Measurements from ENCODE around the gene ITGAL. TPM values are rescaled to one million over a fixed set of nuclear protein-coding genes. Genes with fewer than 3 reads are reported as not detected.

Gene ITGAL
- total and polyA plus RNA-seq, 2 of the 8 experiments (the other 6 are each of a cell fraction or from before 2014, with no cell fraction given) = not detected

DNA sequence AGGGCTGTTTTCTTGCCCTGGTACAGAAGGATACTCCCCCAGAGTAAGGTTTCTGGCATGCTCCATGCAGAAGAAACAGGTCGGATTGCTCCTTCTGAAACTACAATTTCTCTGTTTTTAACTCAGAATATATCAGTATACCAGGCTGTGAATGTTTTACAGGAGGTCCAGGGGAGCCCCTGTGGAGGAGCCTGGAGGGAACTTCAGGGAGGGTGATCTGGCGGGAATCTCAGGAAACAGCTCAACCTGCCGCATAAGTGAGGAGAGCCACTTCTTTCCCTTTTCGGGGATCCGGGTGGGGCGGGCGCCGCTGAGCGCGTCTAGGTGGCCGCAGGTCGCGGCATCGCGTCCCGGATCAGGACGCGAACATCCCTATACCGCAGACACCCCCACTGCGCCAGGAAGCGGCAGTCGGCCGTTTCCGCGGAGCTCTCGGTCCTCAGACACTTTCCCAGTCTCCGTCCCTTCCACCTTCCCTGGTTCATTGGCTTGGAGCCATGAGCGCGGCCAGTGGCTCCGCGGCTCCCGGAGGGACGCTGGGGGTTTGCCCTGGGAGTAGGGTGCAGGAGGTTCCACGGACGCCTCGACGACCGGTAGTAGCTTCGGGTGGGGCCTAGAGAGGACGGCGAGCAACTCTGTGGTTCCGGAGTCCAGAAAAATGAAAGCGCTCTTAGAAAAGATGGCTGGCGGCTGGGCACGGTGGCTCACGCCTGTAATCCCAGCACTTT is 88.7 kb downstream of the ITGAL start (continued):
- TF ChIP-seq SP2 (IDR thresholded peaks at IDR 0.05; ENCODE audit: low read length) (no peak), HDAC2 (IDR thresholded peaks at IDR 0.05; ENCODE audit: borderline replicate concordance in 1 of 2, low read depth in 2 of 2, low read length in 2 of 2) (no peak), EP300 (IDR thresholded peaks at IDR 0.05; ENCODE audit: borderline replicate concordance in 1 of 2, low read depth in 2 of 2, low read length in 2 of 2) (no peak), KDM1A (IDR thresholded peaks at IDR 0.05; ENCODE audit: borderline replicate concordance, low read length) (no peak), JUN (IDR thresholded peaks at IDR 0.05; ENCODE audit: low read depth, low read length) (no peak), TCF12 (IDR thresholded peaks at IDR 0.05; ENCODE audit: low read depth, low read length) (no peak), CHD2 (IDR thresholded peaks at IDR 0.05; ENCODE audit: low read length) (no peak), ASH2L (IDR thresholded peaks at IDR 0.05; ENCODE audit: low read length) (peak; percentile 53), PHF8 (conservative IDR thresholded peaks at IDR 0.05; ENCODE audit: low read depth, low read length) (peak; percentile 41; the same call in 1 of the 2 replicates)
- TF ChIP-seq, protein P1, sequence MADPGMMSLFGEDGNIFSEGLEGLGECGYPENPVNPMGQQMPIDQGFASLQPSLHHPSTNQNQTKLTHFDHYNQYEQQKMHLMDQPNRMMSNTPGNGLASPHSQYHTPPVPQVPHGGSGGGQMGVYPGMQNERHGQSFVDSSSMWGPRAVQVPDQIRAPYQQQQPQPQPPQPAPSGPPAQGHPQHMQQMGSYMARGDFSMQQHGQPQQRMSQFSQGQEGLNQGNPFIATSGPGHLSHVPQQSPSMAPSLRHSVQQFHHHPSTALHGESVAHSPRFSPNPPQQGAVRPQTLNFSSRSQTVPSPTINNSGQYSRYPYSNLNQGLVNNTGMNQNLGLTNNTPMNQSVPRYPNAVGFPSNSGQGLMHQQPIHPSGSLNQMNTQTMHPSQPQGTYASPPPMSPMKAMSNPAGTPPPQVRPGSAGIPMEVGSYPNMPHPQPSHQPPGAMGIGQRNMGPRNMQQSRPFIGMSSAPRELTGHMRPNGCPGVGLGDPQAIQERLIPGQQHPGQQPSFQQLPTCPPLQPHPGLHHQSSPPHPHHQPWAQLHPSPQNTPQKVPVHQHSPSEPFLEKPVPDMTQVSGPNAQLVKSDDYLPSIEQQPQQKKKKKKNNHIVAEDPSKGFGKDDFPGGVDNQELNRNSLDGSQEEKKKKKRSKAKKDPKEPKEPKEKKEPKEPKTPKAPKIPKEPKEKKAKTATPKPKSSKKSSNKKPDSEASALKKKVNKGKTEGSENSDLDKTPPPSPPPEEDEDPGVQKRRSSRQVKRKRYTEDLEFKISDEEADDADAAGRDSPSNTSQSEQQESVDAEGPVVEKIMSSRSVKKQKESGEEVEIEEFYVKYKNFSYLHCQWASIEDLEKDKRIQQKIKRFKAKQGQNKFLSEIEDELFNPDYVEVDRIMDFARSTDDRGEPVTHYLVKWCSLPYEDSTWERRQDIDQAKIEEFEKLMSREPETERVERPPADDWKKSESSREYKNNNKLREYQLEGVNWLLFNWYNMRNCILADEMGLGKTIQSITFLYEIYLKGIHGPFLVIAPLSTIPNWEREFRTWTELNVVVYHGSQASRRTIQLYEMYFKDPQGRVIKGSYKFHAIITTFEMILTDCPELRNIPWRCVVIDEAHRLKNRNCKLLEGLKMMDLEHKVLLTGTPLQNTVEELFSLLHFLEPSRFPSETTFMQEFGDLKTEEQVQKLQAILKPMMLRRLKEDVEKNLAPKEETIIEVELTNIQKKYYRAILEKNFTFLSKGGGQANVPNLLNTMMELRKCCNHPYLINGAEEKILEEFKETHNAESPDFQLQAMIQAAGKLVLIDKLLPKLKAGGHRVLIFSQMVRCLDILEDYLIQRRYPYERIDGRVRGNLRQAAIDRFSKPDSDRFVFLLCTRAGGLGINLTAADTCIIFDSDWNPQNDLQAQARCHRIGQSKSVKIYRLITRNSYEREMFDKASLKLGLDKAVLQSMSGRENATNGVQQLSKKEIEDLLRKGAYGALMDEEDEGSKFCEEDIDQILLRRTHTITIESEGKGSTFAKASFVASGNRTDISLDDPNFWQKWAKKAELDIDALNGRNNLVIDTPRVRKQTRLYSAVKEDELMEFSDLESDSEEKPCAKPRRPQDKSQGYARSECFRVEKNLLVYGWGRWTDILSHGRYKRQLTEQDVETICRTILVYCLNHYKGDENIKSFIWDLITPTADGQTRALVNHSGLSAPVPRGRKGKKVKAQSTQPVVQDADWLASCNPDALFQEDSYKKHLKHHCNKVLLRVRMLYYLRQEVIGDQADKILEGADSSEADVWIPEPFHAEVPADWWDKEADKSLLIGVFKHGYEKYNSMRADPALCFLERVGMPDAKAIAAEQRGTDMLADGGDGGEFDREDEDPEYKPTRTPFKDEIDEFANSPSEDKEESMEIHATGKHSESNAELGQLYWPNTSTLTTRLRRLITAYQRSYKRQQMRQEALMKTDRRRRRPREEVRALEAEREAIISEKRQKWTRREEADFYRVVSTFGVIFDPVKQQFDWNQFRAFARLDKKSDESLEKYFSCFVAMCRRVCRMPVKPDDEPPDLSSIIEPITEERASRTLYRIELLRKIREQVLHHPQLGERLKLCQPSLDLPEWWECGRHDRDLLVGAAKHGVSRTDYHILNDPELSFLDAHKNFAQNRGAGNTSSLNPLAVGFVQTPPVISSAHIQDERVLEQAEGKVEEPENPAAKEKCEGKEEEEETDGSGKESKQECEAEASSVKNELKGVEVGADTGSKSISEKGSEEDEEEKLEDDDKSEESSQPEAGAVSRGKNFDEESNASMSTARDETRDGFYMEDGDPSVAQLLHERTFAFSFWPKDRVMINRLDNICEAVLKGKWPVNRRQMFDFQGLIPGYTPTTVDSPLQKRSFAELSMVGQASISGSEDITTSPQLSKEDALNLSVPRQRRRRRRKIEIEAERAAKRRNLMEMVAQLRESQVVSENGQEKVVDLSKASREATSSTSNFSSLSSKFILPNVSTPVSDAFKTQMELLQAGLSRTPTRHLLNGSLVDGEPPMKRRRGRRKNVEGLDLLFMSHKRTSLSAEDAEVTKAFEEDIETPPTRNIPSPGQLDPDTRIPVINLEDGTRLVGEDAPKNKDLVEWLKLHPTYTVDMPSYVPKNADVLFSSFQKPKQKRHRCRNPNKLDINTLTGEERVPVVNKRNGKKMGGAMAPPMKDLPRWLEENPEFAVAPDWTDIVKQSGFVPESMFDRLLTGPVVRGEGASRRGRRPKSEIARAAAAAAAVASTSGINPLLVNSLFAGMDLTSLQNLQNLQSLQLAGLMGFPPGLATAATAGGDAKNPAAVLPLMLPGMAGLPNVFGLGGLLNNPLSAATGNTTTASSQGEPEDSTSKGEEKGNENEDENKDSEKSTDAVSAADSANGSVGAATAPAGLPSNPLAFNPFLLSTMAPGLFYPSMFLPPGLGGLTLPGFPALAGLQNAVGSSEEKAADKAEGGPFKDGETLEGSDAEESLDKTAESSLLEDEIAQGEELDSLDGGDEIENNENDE (IDR thresholded peaks at IDR 0.05; ENCODE audit: insufficient replicate concordance, low read length) = no peak
